ENCODE data around the gene ETV6.

The ETV6 gene

DNA sequence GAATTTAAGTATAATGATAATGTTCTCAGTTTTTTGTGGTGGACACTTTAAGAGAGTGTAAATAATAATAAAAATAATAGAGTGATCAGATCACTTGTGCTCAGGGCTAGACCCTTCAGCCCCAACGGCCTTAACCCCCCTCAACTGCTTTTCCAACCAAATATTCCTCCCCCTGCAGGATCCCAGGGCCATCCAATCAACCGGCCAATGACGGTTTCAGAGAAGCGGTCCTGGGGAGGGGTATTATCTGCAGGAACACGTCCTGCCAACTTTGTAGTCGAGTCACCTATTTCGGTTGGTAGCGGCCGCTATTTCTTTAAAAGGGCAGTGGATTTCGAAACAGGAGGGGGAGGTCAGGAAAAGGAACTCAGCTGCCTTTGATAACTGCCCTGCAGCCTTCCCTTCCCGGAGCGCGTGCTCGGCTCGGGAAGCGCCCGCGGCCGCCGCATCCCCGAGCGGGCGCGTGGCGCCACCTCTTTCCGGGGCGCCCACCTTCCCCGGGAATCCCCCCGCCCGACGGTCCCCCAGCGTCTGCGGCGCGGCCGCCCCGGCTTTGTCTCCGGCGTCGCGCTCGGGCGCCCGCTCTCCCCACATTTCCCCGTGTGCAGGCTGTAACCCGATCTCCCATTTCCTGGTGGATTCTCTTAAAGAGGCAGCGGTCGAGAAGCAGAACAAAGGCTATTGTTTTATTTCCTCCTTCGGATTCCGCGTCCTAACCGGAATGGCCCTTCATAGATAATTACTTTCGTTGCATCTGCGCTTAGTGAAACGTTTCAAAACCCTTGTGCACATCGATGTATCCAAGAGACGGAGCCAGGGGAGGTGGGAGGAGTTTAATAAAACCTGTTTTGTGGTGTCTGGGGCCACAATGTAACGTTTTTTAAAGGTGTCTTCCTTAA, 711 bp upstream of the ETV6 start:
- TF ChIP-seq, protein P1, sequence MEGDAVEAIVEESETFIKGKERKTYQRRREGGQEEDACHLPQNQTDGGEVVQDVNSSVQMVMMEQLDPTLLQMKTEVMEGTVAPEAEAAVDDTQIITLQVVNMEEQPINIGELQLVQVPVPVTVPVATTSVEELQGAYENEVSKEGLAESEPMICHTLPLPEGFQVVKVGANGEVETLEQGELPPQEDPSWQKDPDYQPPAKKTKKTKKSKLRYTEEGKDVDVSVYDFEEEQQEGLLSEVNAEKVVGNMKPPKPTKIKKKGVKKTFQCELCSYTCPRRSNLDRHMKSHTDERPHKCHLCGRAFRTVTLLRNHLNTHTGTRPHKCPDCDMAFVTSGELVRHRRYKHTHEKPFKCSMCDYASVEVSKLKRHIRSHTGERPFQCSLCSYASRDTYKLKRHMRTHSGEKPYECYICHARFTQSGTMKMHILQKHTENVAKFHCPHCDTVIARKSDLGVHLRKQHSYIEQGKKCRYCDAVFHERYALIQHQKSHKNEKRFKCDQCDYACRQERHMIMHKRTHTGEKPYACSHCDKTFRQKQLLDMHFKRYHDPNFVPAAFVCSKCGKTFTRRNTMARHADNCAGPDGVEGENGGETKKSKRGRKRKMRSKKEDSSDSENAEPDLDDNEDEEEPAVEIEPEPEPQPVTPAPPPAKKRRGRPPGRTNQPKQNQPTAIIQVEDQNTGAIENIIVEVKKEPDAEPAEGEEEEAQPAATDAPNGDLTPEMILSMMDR (IDR thresholded peaks at IDR 0.05; ENCODE audit: low read depth, low read length): no peak

DNA sequence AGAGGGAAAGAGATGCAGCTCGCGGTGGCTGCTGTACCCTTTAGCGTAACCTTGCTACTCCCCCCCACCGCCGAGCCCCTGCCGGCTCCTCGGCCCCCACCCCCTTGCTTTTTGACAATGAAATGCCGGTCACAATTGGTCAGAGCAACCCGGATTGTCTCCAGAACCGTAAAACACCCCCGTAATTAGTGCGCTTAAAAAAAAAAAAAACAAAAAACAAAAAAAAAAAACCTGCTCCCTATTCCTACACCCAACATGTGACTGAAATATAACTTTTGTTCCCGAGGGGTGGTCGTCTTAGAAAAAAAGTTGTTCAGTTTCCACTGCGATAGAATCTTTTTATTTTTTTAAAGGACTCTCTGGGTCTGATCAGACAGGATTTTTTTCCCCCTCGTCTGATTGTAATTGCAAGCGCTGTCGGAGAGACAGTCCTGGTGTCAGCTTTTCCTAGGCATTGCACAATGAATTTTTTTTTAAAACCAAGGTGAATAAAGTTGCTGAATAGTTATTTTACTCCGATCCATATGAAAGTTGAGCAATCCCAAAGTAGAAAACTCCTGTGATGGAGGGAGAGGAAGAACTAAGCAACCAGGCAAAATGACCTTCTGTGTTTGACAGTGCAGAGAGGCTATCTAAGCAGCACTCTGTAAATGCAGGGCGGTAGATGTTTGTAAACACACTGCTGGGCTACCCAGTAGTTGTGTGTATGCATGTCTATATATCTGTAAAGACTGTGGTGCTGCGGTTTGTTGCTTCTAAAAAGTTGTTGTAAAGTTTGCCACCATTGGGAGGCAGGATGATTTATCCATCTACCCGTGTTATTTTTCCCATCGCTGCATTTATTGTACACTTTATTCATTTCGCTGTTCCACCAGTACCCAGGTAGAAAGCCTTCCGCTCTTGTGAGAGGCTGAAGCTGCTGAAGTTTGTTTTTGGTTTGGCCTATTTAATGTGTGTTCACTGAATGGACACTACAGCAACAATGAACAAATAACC, 1.1 kb downstream of the ETV6 start:
- TF ChIP-seq, protein P1 (IDR thresholded peaks at IDR 0.05; ENCODE audit: low read depth, low read length): no peak; the same call in 1 of the 2 replicates
- DNase-seq (ENCODE audit: extremely low read depth, low read depth): no peak

More for the DNA sequence above, 711 bp upstream of the ETV6 start:
- DNase-seq (ENCODE audit: extremely low read depth, low read depth): no peak

DNA sequence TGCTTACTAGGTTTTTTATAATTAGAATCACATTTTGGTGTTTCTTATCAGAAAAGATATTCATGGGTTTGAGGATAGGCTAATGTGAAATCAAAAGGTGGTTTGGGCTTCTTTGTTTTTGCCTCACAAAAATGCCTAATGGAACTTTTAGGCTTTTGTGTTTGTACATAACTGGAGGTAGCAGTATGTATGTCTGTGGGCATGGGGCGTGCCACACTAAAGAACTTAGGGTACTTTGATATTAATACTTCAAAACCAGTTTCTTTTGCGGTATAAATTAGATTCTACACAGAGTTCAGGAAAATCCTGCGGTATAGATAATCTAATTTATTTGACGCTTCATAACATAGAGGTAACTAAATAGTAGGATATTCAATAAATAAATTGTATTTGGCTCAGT, 1.9 kb downstream of the ETV6 start:
- TF ChIP-seq, protein P1 (IDR thresholded peaks at IDR 0.05; ENCODE audit: low read depth, low read length): no peak
- DNase-seq (ENCODE audit: extremely low read depth, low read depth): no peak

DNA sequence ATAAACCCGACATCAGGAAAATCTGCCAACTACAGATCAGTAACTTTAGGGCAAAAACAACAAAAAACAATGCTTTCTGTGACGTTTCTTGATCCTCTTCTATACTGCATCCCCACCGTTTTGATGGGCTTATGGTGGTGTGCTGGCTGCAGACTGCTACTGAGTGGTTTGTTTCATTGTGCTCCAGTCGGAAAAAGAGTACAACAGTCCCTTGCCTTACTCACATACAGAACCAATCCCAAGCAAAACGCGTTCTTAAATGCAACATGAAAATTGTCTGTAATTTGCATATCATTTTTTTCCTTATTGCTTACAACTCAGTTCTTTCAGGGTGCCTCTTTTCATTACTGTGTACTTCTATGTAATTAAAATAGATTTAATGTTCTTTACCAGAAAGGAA, 2.3 kb downstream of the ETV6 start:
- TF ChIP-seq, protein P1 (IDR thresholded peaks at IDR 0.05; ENCODE audit: low read depth, low read length): no peak
- DNase-seq (ENCODE audit: extremely low read depth, low read depth): no peak

DNA sequence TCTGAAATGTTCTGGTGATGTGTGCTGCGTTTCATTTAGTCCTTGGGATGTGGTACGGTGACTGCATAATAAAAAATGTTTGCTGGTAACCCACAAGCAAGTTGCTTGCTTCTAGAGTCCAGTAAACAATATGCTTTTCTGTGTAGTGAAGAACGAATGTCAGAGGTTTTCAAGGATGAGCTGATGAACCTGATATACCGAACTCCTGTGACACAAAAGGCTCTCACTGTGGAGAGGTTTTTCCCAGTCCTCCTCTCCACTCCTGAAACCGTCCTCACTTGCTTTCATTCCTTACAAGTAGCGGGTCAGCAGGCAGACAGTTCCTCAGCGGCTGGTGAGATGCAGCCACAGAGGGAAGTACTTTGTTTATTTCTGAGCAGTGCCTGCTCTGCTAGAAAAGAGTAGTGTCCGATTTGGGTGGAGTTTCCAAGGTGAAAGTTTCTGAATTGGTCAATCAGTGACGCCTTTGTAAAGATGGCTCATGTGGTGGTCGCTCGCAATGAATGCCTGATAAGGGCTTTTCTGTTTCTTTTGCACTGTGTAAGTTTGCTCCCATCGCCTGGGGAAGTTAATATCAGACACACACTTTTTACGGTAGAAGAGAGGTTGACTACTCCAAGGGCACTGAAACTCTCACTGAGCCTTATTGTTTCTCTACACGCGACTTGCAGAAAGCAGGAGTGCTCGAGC, 3.0 kb downstream of the ETV6 start:
- no peak for DNase-seq (ENCODE audit: extremely low read depth, low read depth)
- TF ChIP-seq, protein P1 (IDR thresholded peaks at IDR 0.05; ENCODE audit: low read depth, low read length): no peak

DNA sequence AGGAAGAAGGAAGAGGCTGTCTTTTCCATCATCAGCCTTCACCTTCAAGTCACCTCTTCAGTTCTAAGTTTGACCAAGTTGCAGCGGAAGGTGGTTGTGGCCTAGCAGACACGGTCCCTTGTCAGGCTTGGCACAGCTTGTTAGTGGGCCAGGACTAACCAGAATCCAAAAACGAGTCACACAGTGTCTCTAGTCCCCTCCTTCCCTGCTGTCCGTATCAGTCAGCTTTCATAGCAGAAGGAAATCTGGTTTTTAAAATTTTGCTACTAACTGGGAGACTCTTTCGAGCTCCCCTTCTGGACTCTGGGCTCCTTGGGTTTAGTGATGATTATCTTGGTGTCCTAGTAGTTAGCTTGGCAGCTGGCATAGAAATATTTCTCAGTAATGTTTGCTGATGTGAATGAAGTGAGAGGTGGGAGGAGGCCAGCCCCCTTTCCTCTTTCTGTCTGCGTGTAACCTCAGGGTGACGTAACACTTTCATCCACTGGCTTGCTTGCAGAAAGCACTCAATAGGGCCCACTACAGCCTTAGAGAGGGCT, 3.8 kb downstream of the ETV6 start:
- no peak for DNase-seq (ENCODE audit: extremely low read depth, low read depth)
- TF ChIP-seq, protein P1 (IDR thresholded peaks at IDR 0.05; ENCODE audit: low read depth, low read length): no peak

All from AG09319 (cell line).